ENCODE measurements around the gene NHLH1.

NHLH1 gene

GRCh38 chr1:160366731-160367515 lies at the start of gene NHLH1:
TSS of gene NHLH1 (plus strand) at chr1:160367071. CDS start at chr1:160370732, 3,661 bp downstream.
- DNase-seq: peak; percentile 93

- DNase-seq: no peak
Measured at GRCh38 chr1:160322831-160323230, 44.0 kb upstream of the NHLH1 start.

- DNase-seq: peak; percentile 48
Measured at GRCh38 chr1:160325252-160325651, 41.6 kb upstream of the NHLH1 start.

GRCh38 chr1:160326418-160326817 lies 40.5 kb upstream of the NHLH1 start:
- no peak for DNase-seq

- DNase-seq: peak; percentile 13
Measured at GRCh38 chr1:160328184-160328583, 38.7 kb upstream of the NHLH1 start.

GRCh38 chr1:160330119-160330518 lies 36.8 kb upstream of the NHLH1 start:
- DNase-seq: no peak

- no peak for DNase-seq
Measured at GRCh38 chr1:160332516-160332915, 34.4 kb upstream of the NHLH1 start.

GRCh38 chr1:160338580-160338979 lies 28.3 kb upstream of the NHLH1 start:
- DNase-seq: no peak

- DNase-seq: no peak
Measured at GRCh38 chr1:160340146-160340545, 26.7 kb upstream of the NHLH1 start.

- no peak for DNase-seq
Measured at GRCh38 chr1:160340866-160341265, 26.0 kb upstream of the NHLH1 start.

- DNase-seq: no peak
Measured at GRCh38 chr1:160342526-160342925, 24.3 kb upstream of the NHLH1 start.

GRCh38 chr1:160342953-160343869 lies 23.7 kb upstream of the NHLH1 start, which contains the start of the genes COPA and NCSTN:
TSS of gene COPA (minus strand) at chr1:160343250. CDS start at chr1:160343170, 80 bp downstream.
TSS of gene NCSTN (plus strand) at chr1:160343383. CDS start at chr1:160343397, 14 bp downstream.
- peak; percentile 92 for DNase-seq

- no peak for DNase-seq
Measured at GRCh38 chr1:160344241-160344640, 22.6 kb upstream of the NHLH1 start.

GRCh38 chr1:160344936-160345335 lies 21.9 kb upstream of the NHLH1 start:
- no peak for DNase-seq

- DNase-seq: no peak
Measured at GRCh38 chr1:160346463-160346862, 20.4 kb upstream of the NHLH1 start.

GRCh38 chr1:160346958-160347357 lies 19.9 kb upstream of the NHLH1 start:
- DNase-seq: no peak

GRCh38 chr1:160351629-160352028 lies 15.2 kb upstream of the NHLH1 start:
- DNase-seq: no peak

GRCh38 chr1:160352555-160352954 lies 14.3 kb upstream of the NHLH1 start:
- no peak for DNase-seq

- DNase-seq: no peak
Measured at GRCh38 chr1:160353223-160353622, 13.6 kb upstream of the NHLH1 start.

GRCh38 chr1:160354388-160354985 lies 12.4 kb upstream of the NHLH1 start:
- peak; percentile 29 for DNase-seq

- DNase-seq: no peak
Measured at GRCh38 chr1:160357286-160358002, 9.4 kb upstream of the NHLH1 start.

GRCh38 chr1:160358073-160358472 lies 8.8 kb upstream of the NHLH1 start:
- no peak for DNase-seq

All from NCI-H2171 treated with DMSO at 0.1 percent for 48 hours (cell line).